NCI-H2227 treated with DMSO at 0.1 percent for 48 hours (cell line): ENCODE data around the gene SMARCE1.
"Not testable (repeated sequence)": the region's sequence is repeated elsewhere in the genome, so short reads cannot be mapped to it uniquely, and the experiment has no call there.

Source experiments
- DNase-seq: peaks from one replicate; lab custom pipeline; 2025; lab: John Stamatoyannopoulos, UW

Gene SMARCE1

GRCh38 chr17:40611840-40612474, 35.7 kb downstream of the SMARCE1 start:
- peak; percentile 28 for DNase-seq

GRCh38 chr17:40610359-40610758, 37.3 kb downstream of the SMARCE1 start:
- no peak for DNase-seq

- no peak for DNase-seq
Measured at GRCh38 chr17:40608061-40608581, 39.5 kb downstream of the SMARCE1 start.

- DNase-seq = no peak
Measured at GRCh38 chr17:40607641-40608040, 40.0 kb downstream of the SMARCE1 start.

GRCh38 chr17:40606548-40607353, 40.9 kb downstream of the SMARCE1 start:
- DNase-seq = no peak

- no peak for DNase-seq
Measured at GRCh38 chr17:40605306-40605705, 42.3 kb downstream of the SMARCE1 start.

- no peak for DNase-seq
Measured at GRCh38 chr17:40604327-40605080, 43.1 kb downstream of the SMARCE1 start.

- no peak for DNase-seq
Measured at GRCh38 chr17:40602445-40603443, 44.9 kb downstream of the SMARCE1 start.

GRCh38 chr17:40600486-40601046, 47.1 kb downstream of the SMARCE1 start:
- no peak for DNase-seq

- no peak for DNase-seq
Measured at GRCh38 chr17:40599468-40599763, 48.2 kb downstream of the SMARCE1 start.

GRCh38 chr17:40598619-40599467, 48.8 kb downstream of the SMARCE1 start:
- no peak for DNase-seq

- no peak for DNase-seq
Measured at GRCh38 chr17:40598301-40598618, 49.4 kb downstream of the SMARCE1 start.

- DNase-seq = no peak
Measured at GRCh38 chr17:40597556-40598300, 49.9 kb downstream of the SMARCE1 start.

- DNase-seq = no peak
Measured at GRCh38 chr17:40597156-40597555, 50.5 kb downstream of the SMARCE1 start.

- DNase-seq = no peak
Measured at GRCh38 chr17:40596261-40596919, 51.2 kb downstream of the SMARCE1 start.

GRCh38 chr17:40590742-40591141, 56.9 kb downstream of the SMARCE1 start:
- DNase-seq = no peak

GRCh38 chr17:40588552-40588951, 59.1 kb downstream of the SMARCE1 start:
- DNase-seq = no peak

- not testable (repeated sequence) for DNase-seq
Measured at GRCh38 chr17:40586264-40586663, 61.4 kb downstream of the SMARCE1 start.

- DNase-seq = not testable (repeated sequence)
Measured at GRCh38 chr17:40584950-40585349, 62.7 kb downstream of the SMARCE1 start.
